ENCODE measurements around the gene SLC16A2.
A peak's percentile ranks its signal among the peaks of the same experiment; 100 is the strongest.

SLC16A2 gene

DNA sequence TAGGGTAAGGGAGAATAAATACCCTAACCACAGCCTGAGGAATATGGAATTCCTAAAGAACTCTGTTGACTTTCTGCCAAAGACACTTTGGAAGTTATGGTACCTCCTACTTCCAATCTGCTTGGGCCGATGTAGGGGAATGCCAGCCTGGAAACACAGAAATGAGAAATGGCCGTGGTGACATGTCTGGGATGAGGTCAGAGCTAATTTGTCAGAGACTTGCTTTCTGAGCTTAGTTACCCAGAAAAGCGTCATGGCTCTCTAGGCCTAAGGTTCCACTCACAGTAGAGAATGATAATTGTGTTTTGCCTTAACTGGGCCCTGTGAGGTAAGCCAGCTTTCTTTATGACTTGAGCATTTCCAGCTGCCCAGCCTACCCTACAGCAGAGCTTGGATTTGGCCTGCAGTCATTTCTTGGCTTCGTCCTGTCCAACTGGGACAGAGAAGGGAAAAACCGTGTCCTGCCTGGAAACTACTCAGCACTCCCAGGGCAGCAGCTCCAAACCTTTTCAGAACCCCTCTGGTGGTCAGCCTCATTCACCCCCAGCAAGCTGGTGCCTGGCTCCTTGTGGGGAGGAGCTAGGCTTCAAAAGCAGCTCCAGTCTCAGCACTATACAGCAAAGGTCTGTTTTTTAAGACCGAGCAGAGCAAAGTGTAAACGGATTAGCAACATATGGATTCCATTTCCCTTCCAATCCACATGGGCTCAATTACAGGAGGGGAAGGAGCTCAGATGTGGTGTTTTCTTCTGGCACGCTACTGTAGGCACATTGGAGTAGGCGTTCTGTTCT, 100.9 kb downstream of the SLC16A2 start:
- peak; percentile 74 for ATAC-seq
- TF ChIP-seq PPARA (CRISPR knock-in tag; IDR thresholded peaks at IDR 0.05; ENCODE audit: borderline replicate concordance) (no peak), TCF4 (CRISPR knock-in tag; IDR thresholded peaks at IDR 0.05; ENCODE audit: borderline replicate concordance) (peak; percentile 70; the same call in 1 of the 2 replicates), ESRRG (CRISPR knock-in tag; IDR thresholded peaks at IDR 0.05) (no peak)
- TF ChIP-seq, protein P1, sequence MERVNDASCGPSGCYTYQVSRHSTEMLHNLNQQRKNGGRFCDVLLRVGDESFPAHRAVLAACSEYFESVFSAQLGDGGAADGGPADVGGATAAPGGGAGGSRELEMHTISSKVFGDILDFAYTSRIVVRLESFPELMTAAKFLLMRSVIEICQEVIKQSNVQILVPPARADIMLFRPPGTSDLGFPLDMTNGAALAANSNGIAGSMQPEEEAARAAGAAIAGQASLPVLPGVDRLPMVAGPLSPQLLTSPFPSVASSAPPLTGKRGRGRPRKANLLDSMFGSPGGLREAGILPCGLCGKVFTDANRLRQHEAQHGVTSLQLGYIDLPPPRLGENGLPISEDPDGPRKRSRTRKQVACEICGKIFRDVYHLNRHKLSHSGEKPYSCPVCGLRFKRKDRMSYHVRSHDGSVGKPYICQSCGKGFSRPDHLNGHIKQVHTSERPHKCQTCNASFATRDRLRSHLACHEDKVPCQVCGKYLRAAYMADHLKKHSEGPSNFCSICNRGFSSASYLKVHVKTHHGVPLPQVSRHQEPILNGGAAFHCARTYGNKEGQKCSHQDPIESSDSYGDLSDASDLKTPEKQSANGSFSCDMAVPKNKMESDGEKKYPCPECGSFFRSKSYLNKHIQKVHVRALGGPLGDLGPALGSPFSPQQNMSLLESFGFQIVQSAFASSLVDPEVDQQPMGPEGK (CRISPR knock-in tag; IDR thresholded peaks at IDR 0.05; ENCODE audit: borderline replicate concordance): no peak

DNA sequence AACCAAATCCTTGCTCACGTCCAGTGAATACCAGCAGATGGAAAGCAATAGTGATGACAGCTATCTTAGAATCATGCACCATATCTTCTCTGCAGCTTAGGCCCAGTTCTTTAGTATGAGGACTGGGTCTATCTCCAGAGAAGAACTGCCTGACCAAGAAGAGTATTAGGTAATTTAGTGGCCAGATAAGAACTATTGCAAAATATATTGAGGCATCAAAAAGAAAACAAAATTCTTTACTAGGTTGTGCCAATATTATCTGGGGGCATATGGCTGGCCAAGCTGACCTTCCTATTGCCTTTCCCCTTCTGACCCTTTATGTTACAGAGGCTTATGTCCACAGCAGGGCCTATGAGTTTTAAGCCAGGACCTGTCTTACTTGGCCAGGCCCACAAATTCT, 101.9 kb downstream of the SLC16A2 start:
- ATAC-seq: no peak
- TF ChIP-seq ZNF70 (CRISPR knock-in tag; IDR thresholded peaks at IDR 0.05) (no peak), TOX (CRISPR knock-in tag; IDR thresholded peaks at IDR 0.05; ENCODE audit: borderline replicate concordance) (no peak), ESRRG (CRISPR knock-in tag; IDR thresholded peaks at IDR 0.05) (no peak), CSDC2 (CRISPR knock-in tag; IDR thresholded peaks at IDR 0.05) (no peak), ZFP30 (CRISPR knock-in tag; IDR thresholded peaks at IDR 0.05) (no peak), ZNF8 (CRISPR knock-in tag; IDR thresholded peaks at IDR 0.05) (no peak), ARNTL (CRISPR knock-in tag; IDR thresholded peaks at IDR 0.05; ENCODE audit: borderline replicate concordance, low read depth) (no peak), TCF4 (CRISPR knock-in tag; IDR thresholded peaks at IDR 0.05; ENCODE audit: borderline replicate concordance) (no peak), PPARA (CRISPR knock-in tag; IDR thresholded peaks at IDR 0.05; ENCODE audit: borderline replicate concordance) (no peak), BACH2 (CRISPR knock-in tag; IDR thresholded peaks at IDR 0.05; ENCODE audit: borderline replicate concordance) (no peak), OSR1 (CRISPR knock-in tag; IDR thresholded peaks at IDR 0.05) (no peak)
- TF ChIP-seq, protein P2, sequence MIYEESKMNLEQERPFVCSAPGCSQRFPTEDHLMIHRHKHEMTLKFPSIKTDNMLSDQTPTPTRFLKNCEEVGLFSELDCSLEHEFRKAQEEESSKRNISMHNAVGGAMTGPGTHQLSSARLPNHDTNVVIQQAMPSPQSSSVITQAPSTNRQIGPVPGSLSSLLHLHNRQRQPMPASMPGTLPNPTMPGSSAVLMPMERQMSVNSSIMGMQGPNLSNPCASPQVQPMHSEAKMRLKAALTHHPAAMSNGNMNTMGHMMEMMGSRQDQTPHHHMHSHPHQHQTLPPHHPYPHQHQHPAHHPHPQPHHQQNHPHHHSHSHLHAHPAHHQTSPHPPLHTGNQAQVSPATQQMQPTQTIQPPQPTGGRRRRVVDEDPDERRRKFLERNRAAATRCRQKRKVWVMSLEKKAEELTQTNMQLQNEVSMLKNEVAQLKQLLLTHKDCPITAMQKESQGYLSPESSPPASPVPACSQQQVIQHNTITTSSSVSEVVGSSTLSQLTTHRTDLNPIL (CRISPR knock-in tag; IDR thresholded peaks at IDR 0.05; ENCODE audit: low read depth): no peak

DNA sequence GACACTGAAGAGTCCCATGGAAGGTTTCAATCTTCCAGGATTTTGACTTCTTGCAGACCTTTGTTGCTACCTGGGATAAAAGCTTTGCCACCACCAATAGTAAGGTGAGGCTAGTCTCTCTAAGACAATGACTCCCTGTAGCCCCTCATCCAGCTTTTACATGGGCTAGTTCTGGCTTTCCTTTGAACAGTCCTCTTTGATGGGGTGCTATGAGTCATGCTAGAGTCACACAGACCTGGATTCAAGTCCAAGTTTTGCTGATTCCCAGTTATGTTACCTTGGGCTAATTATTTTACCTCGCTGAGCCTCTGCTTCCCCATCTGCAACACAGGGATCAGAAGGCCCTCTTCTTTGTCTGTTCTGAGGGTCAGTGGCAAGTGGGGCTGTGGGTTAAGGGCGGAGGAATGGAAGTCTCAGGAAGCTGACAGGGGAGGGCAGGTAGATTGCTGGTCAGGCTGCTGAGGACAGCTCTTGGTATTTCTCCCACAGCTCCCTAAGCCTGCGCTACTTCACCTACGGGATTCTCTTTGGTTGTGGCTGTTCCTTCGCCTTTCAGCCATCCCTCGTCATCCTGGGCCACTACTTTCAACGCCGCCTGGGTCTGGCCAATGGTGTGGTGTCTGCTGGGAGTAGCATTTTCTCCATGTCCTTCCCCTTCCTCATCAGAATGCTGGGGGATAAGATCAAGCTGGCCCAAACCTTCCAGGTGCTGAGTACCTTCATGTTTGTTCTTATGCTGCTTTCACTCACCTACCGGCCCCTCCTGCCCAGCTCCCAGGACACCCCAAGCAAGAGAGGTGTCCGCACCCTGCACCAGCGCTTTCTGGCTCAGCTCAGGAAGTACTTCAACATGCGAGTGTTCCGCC, 102.8 kb downstream of the SLC16A2 start:
- ATAC-seq: no peak
- TF ChIP-seq ZNF70 (CRISPR knock-in tag; IDR thresholded peaks at IDR 0.05) (no peak), ZNF8 (CRISPR knock-in tag; IDR thresholded peaks at IDR 0.05) (no peak)

DNA sequence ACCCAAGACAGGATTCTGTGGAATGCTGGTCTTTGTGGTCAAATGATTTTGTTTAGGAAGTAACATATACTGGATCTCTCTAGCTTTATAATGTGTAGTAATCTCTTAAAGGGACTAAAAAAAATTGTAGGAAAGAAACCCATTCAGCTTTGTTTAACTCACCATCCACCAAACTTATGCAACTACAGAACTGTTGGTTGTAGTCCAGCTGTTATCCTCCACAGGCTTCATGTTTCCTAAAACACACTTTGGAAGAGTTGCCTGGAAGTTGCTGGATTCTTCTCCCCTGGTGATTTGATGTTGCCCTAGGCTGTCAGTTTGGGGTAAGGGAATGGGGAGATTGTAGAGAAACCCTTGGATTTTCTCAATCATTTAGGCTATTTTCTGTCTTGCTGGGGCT, 103.8 kb downstream of the SLC16A2 start:
- TF ChIP-seq RARB (CRISPR knock-in tag; IDR thresholded peaks at IDR 0.05): no peak
- TF ChIP-seq, protein P3, sequence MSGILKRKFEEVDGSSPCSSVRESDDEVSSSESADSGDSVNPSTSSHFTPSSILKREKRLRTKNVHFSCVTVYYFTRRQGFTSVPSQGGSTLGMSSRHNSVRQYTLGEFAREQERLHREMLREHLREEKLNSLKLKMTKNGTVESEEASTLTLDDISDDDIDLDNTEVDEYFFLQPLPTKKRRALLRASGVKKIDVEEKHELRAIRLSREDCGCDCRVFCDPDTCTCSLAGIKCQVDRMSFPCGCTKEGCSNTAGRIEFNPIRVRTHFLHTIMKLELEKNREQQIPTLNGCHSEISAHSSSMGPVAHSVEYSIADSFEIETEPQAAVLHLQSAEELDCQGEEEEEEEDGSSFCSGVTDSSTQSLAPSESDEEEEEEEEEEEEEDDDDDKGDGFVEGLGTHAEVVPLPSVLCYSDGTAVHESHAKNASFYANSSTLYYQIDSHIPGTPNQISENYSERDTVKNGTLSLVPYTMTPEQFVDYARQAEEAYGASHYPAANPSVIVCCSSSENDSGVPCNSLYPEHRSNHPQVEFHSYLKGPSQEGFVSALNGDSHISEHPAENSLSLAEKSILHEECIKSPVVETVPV (CRISPR knock-in tag; IDR thresholded peaks at IDR 0.05): no peak
- no peak for TF ChIP-seq TOX (CRISPR knock-in tag; IDR thresholded peaks at IDR 0.05; ENCODE audit: borderline replicate concordance)
- no peak for TF ChIP-seq TCF4 (CRISPR knock-in tag; IDR thresholded peaks at IDR 0.05; ENCODE audit: borderline replicate concordance)
- no peak for TF ChIP-seq ZC3H10 (CRISPR knock-in tag; IDR thresholded peaks at IDR 0.05)
- ATAC-seq: no peak

DNA sequence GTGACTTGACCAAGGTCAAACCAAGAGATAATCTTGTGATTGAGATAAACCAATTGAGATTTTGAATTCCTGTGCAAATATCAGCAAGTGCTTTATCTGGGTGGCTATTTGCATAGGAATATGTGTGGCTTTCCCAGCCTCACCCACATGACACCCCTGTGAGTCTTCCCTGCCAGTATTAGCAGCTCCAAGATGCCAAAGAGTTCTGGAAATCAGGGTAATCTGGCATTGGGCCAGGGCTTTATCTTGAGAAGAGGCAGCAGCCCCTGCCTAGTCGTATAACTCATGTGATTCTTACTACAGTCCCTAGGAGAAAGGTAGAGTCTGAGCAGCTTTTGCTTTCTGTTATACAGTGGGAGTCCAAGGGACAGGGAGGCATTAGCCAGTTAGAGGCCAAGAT, 105.5 kb downstream of the SLC16A2 start:
- TF ChIP-seq, protein P1 (CRISPR knock-in tag; IDR thresholded peaks at IDR 0.05; ENCODE audit: borderline replicate concordance): no peak
- no peak for TF ChIP-seq SNAI2 (CRISPR knock-in tag; IDR thresholded peaks at IDR 0.05)
- no peak for TF ChIP-seq ZC3H10 (CRISPR knock-in tag; IDR thresholded peaks at IDR 0.05)
- TF ChIP-seq ARNTL (CRISPR knock-in tag; IDR thresholded peaks at IDR 0.05; ENCODE audit: borderline replicate concordance, low read depth): no peak
- no peak for TF ChIP-seq ISL1 (CRISPR knock-in tag; IDR thresholded peaks at IDR 0.05)
- TF ChIP-seq ZFP3 (CRISPR knock-in tag; IDR thresholded peaks at IDR 0.05): no peak
- no peak for TF ChIP-seq ESRRG (CRISPR knock-in tag; IDR thresholded peaks at IDR 0.05)
- TF ChIP-seq, protein P2 (CRISPR knock-in tag; IDR thresholded peaks at IDR 0.05; ENCODE audit: low read depth): no peak
- TF ChIP-seq TOX (CRISPR knock-in tag; IDR thresholded peaks at IDR 0.05; ENCODE audit: borderline replicate concordance): no peak
- ATAC-seq: no peak

Measured in SK-N-SH treated with all-trans-retinoic acid at 6 μM for 48 hours (cell line).